ENCODE results near the gene RGS3. TPM values are rescaled to one million over a fixed set of nuclear protein-coding genes. Genes with fewer than 3 reads are reported as not detected.

The RGS3 gene
- total and polyA plus RNA-seq, 10 of the 15 experiments (the other 5 are each of a cell fraction or from before 2014, with no cell fraction given): 2.9 to 138 (median 28.8) TPM

DNA sequence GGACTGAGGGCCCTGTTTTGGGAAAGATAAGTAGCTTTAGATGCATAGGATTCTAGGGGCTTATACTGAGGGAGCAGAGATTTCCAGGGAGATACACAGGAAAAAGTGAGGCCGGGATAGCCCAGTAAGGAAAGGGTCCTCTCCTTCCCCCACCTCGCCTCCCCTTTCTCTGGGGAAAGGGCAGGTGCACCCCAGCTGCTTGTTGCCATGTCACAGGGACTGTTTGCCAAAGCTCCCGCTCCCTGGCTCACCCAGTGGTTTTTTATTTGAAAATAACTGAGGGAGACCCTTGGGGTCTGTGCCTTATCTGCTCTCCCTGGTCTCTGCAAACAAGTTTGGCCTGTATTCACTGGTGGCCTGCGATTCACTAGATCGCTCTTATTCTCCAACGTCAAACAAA lies 51.2 kb downstream of the RGS3 start:
- Histone ChIP-seq H4K20me1 (ENCODE audit: control insufficient read depth, insufficient read depth) (no peaks in the 10 kb centered on the region), H3K4me3 (no peak overlapping the region), H3K4me2 (ENCODE audit: control insufficient read depth, insufficient read depth) (no peak overlapping the region), H3K4me1 (ENCODE audit: control insufficient read depth, insufficient read depth, low read length) (peaks cover 38% of the 10 kb centered on the region), H2AFZ (ENCODE audit: control insufficient read depth, low read depth, low read length) (no peak overlapping the region), H3K9ac (ENCODE audit: control insufficient read depth, insufficient read depth, low read length) (no peak overlapping the region), H3K27me3 (replicated peaks in 1 of 2; ENCODE audit: control insufficient read depth in 2 of 2, insufficient read depth in 2 of 2, low read length in 1 of 2) (no peaks in the 10 kb centered on the region), H3K79me2 (ENCODE audit: control insufficient read depth, insufficient read depth, low read length) (peaks cover 25% of the 10 kb centered on the region), H3K36me3 (ENCODE audit: control insufficient read depth in 2 of 2, insufficient read depth in 2 of 2, low read length in 1 of 2) (no peaks in the 10 kb centered on the region), H3K9me3 (replicated peaks; ENCODE audit: control insufficient read depth, insufficient read depth, low read length) (no peaks in the 10 kb centered on the region), H3K27ac (ENCODE audit: control insufficient read depth, insufficient read depth) (no peak overlapping the region)
- intact Hi-C loops (cut with micrococcal nuclease; ENCODE audit: unreplicated experiment) (no loop called here), in situ Hi-C loops (cut with MboI) (no loop called here)
- FAIRE-seq: no peak
- TF ChIP-seq GABPA (IDR thresholded peaks at IDR 0.05; ENCODE audit: low read depth) (no peak), SP1 (IDR thresholded peaks at IDR 0.05; ENCODE audit: low read depth, low read length) (no peak), SUPT20H (IDR thresholded peaks at IDR 0.05; ENCODE audit: borderline replicate concordance, control insufficient read depth, low read depth, low read length) (no peak), NFYB (IDR thresholded peaks at IDR 0.05; ENCODE audit: insufficient read depth, low read depth, low read length) (no peak), ZBTB11 (CRISPR knock-in tag; IDR thresholded peaks at IDR 0.05) (no peak), CBX3 (IDR thresholded peaks at IDR 0.05; ENCODE audit: borderline replicate concordance, low read depth) (no peak), NFIC (IDR thresholded peaks at IDR 0.05; ENCODE audit: low read depth, low read length) (no peak), SMAD5 (IDR thresholded peaks at IDR 0.05; ENCODE audit: low read depth) (no peak), HCFC1 (IDR thresholded peaks at IDR 0.05; ENCODE audit: low read length) (no peak), JUNB (IDR thresholded peaks at IDR 0.05) (no peak), EP300 (IDR thresholded peaks at IDR 0.05; ENCODE audit: borderline replicate concordance in 1 of 2, control insufficient read depth in 1 of 2, low read depth in 2 of 2, low read length in 2 of 2) (no peak), MEF2B (IDR thresholded peaks at IDR 0.05; ENCODE audit: partially characterized antibody, poor library complexity, severe bottlenecking) (no peak), TCF12 (IDR thresholded peaks at IDR 0.05; ENCODE audit: low read depth, low read length) (no peak), SUZ12 (IDR thresholded peaks at IDR 0.05; ENCODE audit: unreplicated experiment) (no peak), TCF3 (IDR thresholded peaks at IDR 0.05; ENCODE audit: borderline replicate concordance, insufficient read depth, low read depth, low read length) (no peak), MYB (IDR thresholded peaks at IDR 0.05; ENCODE audit: borderline replicate concordance, low read depth, low read length) (no peak), CREB1 (IDR thresholded peaks at IDR 0.05; ENCODE audit: low read depth) (no peak)
- TF ChIP-seq, protein P1, sequence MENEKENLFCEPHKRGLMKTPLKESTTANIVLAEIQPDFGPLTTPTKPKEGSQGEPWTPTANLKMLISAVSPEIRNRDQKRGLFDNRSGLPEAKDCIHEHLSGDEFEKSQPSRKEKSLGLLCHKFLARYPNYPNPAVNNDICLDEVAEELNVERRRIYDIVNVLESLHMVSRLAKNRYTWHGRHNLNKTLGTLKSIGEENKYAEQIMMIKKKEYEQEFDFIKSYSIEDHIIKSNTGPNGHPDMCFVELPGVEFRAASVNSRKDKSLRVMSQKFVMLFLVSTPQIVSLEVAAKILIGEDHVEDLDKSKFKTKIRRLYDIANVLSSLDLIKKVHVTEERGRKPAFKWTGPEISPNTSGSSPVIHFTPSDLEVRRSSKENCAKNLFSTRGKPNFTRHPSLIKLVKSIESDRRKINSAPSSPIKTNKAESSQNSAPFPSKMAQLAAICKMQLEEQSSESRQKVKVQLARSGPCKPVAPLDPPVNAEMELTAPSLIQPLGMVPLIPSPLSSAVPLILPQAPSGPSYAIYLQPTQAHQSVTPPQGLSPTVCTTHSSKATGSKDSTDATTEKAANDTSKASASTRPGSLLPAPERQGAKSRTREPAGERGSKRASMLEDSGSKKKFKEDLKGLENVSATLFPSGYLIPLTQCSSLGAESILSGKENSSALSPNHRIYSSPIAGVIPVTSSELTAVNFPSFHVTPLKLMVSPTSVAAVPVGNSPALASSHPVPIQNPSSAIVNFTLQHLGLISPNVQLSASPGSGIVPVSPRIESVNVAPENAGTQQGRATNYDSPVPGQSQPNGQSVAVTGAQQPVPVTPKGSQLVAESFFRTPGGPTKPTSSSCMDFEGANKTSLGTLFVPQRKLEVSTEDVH (IDR thresholded peaks at IDR 0.05; ENCODE audit: low read depth, partially characterized antibody): no peak
- ChIA-PET CTCF (interaction anchor here (1.1 to 6.7 kb wide), 3 partner anchors 9 to 78 kb away, joined by 3 to 38 read pairs (median 7); no protein-coding TSS in a partner anchor), POLR2A (interaction anchor here (3.4 to 14.0 kb wide), 2 partner anchors 9 to 63 kb away, joined by 26 to 233 read pairs; no protein-coding TSS in a partner anchor), SMC1A (ENCODE audit: uncharacterized antibody, unreplicated experiment) (interaction anchor here (0.6 to 18.5 kb wide), 6 partner anchors 8 to 1480 kb away, joined by 3 to 323 read pairs (median 4); no protein-coding TSS in a partner anchor), RAD21 (ENCODE audit: unreplicated experiment) (interaction anchor here (15.3 kb wide), 1 partner anchor 61 kb away, joined by 481 read pairs; no protein-coding TSS in a partner anchor)
- BruUV-seq (replicated peaks): no TSS peak
- DNase-seq (ENCODE audit: low read depth, low spot score): no peak
- 85% methylated on average over 6 of the region's 6 CpGs for WGBS (ENCODE audit: insufficient coverage, insufficient replicate concordance, low lambda C conversion rate, missing lambda C conversion rate)
- no peak for ATAC-seq

Measured in GM12878 (cell line).